Hematopoietic multipotent progenitor cell treated with erythropoietin and hydrocortisone succinate and interleukin-3 and kit ligand, for 4 days (in vitro differentiated cells): ENCODE data around the gene IL20RB.
A peak's percentile ranks its signal among the peaks of the same experiment; 100 is the strongest.
"Not testable (repeated sequence)": the region's sequence is repeated elsewhere in the genome, so short reads cannot be mapped to it uniquely, and the experiment has no call there.

Experiments used
- DNase-seq: peaks from one replicate; pipeline ENCODE4 v3.0.0-alpha.2; 2015

IL20RB gene

GRCh38 chr3:136988651-136989050, 30.9 kb downstream of the IL20RB start:
- DNase-seq, result no peak

GRCh38 chr3:136989781-136990524, 32.2 kb downstream of the IL20RB start:
- no peak for DNase-seq

- DNase-seq, result no peak
These were observed 33.0 kb downstream of the IL20RB start for GRCh38 chr3:136990826-136991225.

- no peak for DNase-seq
These were observed 34.3 kb downstream of the IL20RB start for GRCh38 chr3:136992115-136992514.

- peak; percentile 52 for DNase-seq
These were observed 37.2 kb downstream of the IL20RB start for GRCh38 chr3:136994772-136995516.

GRCh38 chr3:136995652-136996051, 37.9 kb downstream of the IL20RB start:
- DNase-seq, result no peak

- no peak for DNase-seq
These were observed 42.3 kb downstream of the IL20RB start for GRCh38 chr3:137000039-137000438.

GRCh38 chr3:137007376-137007775, 49.6 kb downstream of the IL20RB start:
- not testable (repeated sequence) for DNase-seq

- no peak for DNase-seq
These were observed 50.3 kb downstream of the IL20RB start for GRCh38 chr3:137008131-137008530.

- DNase-seq, result no peak
These were observed 51.2 kb downstream of the IL20RB start for GRCh38 chr3:137008976-137009375.

GRCh38 chr3:137010137-137010536, 52.4 kb downstream of the IL20RB start:
- DNase-seq, result no peak

- no peak for DNase-seq
These were observed 53.4 kb downstream of the IL20RB start for GRCh38 chr3:137011153-137011552.

GRCh38 chr3:137012097-137012501, 54.3 kb downstream of the IL20RB start:
- DNase-seq, result no peak

- DNase-seq, result peak; percentile 93
These were observed 56.3 kb downstream of the IL20RB start for GRCh38 chr3:137013951-137014688.

GRCh38 chr3:137017316-137017715, 59.5 kb downstream of the IL20RB start:
- not testable (repeated sequence) for DNase-seq

- no peak for DNase-seq
These were observed 62.5 kb downstream of the IL20RB start for GRCh38 chr3:137020315-137020714.

- DNase-seq, result no peak
These were observed 63.1 kb downstream of the IL20RB start for GRCh38 chr3:137020888-137021287.

GRCh38 chr3:137024348-137024747, 66.6 kb downstream of the IL20RB start:
- no peak for DNase-seq

GRCh38 chr3:137026701-137027100, 68.9 kb downstream of the IL20RB start:
- DNase-seq, result no peak

GRCh38 chr3:137032465-137033120, 74.8 kb downstream of the IL20RB start:
- DNase-seq, result peak; percentile 89

- peak; percentile 57 for DNase-seq
These were observed 77.8 kb downstream of the IL20RB start for GRCh38 chr3:137035631-137036030.

- no peak for DNase-seq
These were observed 81.8 kb downstream of the IL20RB start for GRCh38 chr3:137039570-137039969.

GRCh38 chr3:137041251-137041650, 83.5 kb downstream of the IL20RB start:
- no peak for DNase-seq
